HG03095 (cell line): ENCODE measurements around the gene SORBS1.
A peak's percentile ranks its signal among the peaks of the same experiment; 100 is the strongest.

Source experiments
- ATAC-seq: cut with Tn5 transposase; IDR thresholded peaks from one replicate; pipeline ENCODE4 v1.9.1; 2021; ENCODE audit warnings: moderate library complexity; ENCODE audit not compliant: unreplicated experiment

Gene SORBS1

GRCh38 chr10:95394161-95394880 is 166.8 kb downstream of the SORBS1 start:
- peak; percentile 62 for ATAC-seq

DNA sequence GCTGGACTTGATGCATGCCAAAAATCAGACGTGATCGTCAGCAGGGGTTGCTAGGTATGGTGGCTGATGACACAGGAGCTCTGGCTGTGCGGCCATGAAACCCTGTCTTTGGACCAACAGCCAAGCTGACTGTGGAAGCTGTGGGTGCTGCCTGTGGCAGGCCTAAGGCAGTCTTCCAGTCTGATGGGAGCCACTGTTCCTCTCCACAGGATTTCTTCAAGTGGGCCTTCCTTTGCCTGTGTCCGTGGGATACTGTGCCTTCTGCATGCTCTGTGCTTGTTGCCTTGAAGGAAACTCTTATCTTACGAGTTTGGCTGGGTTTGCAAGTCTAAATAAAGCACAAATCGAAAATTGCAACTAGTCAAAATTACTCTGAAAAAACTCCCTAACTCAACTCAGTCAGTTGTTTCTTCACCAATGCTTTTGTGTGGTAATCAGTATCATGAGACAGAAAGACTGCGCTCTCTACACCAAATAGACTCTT is 168.4 kb downstream of the SORBS1 start:
- ATAC-seq = peak; percentile 37

DNA sequence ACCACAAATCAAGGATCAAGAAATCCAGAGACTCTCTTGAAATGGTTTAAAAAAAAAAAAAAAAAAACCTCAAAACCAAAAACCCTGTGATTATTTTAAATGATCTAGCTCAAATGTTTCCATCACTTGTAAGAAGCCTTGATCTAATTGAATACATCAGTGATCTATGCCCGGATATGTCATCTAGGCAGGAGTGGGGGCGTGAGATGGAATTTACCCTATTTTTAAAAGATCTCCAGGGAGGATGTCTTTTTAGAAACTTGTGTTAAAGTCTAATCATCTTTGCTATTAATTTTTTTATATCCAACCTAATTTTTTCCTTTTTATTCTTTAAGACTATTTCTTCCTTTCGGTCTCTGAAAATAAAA is 169.0 kb downstream of the SORBS1 start:
- ATAC-seq = no peak

- ATAC-seq = no peak
Observed at GRCh38 chr10:95391581-95392216, 169.5 kb downstream of the SORBS1 start.

GRCh38 chr10:95391164-95391563 is 170.0 kb downstream of the SORBS1 start:
- no peak for ATAC-seq

DNA sequence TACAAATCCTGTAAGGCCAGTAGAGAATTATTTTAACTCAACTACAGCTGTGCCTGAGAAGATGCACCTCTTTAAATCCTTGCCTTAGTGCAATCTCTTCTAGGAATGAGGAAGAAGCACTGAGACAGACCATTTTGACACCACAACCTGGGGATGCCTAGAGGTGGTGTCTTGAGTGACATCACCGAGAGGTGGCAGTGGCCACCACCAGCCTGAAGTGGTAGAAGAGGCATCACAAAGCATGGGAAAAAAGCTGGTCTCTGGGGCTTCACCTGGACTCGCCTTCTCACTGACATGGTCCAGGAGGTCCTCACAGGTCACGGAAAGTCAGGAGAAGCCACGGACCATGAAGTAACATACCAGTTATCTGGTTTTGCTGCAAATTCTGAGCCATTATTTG is 171.2 kb downstream of the SORBS1 start:
- no peak for ATAC-seq

GRCh38 chr10:95389176-95389575 is 172.0 kb downstream of the SORBS1 start:
- ATAC-seq = no peak

GRCh38 chr10:95388539-95388938 is 172.6 kb downstream of the SORBS1 start:
- no peak for ATAC-seq

- ATAC-seq = no peak
Observed at GRCh38 chr10:95388109-95388471, 173.1 kb downstream of the SORBS1 start.

- ATAC-seq = no peak
Observed at GRCh38 chr10:95384011-95384704, 177.0 kb downstream of the SORBS1 start.

DNA sequence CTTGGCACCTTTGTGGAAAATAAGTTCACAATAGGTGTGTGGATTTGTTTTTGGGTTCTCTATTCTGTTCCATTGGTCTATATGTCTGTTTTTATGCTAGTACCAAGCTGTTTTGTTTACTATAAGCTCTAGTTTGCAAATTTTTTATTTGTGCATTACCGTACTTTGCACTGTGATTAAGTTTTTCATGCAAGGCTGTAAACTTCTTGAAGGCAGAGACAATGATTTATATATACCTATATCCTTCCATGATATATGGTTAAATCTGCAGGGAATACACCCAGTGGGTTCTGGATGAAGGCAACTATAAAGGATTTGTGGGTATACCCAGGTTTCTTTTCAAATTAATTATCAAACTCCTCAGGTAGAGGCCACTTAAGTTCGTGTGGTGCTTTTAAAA is 178.6 kb downstream of the SORBS1 start:
- ATAC-seq = no peak

DNA sequence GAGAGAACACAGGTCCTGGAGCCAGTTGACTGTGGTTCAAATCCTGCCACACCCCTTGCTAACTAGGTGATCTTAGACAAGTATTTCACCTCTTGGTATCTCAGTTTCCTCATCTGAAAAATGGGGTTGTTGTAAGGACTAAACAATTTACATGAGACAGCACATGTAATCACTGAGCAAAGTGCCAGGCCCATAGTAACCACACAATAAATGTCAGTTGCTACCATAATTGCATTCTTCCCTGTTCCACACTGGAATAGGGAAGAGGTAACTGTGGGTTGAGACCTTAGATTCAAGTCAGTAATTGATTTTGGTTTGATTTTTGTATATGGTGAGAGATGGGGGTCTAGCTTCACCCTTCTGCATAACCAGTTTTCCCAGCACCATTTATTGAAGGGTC is 179.0 kb downstream of the SORBS1 start:
- ATAC-seq = no peak

DNA sequence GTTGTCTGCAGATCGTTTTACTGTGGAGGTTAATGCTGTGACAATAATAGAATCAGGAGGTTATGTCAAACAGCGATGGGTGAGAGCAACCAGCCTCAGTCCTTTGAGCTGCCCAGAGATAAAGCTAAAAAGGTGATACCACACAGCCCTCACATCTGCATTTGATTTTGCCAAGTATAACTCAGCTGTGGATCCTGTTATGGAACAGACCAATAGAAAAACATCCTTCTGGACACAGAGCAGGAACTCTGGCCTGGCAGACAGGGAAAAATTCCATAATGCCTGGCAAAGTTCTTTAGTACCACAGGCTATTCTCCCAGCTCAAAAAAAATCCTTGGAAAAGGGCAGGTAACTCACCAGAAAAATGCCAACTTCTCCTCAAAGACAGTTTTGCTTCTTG is 183.2 kb downstream of the SORBS1 start:
- ATAC-seq = no peak

GRCh38 chr10:95375418-95375817 is 185.8 kb downstream of the SORBS1 start:
- ATAC-seq = no peak

DNA sequence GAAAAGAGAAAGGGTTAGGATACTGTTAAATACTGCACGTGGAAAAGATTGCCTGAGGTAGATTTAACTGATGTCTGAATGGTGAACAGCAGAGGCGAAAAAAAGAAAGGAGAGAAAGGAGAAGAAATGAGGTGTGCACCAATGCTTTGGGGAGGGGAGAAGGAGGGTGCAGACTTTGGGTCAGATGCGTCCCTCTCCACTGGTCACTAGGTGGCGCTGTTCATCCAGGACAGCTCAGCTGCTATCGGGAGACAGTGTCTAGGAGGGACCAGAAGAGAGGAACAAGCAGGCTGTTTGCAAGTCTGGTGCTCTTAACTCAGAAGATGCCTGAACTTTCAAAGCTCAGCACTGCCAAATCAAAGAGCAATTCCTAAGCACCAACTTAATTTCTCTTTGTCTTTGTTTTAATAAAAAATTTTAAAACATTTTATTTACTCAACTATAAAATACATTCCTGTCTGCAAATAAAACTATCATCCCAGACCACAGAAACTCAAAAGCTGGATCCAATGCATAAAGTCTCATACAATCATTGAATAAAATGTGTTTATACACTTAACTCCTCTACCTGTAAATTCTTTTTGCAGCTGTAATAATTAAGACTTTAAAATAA is 186.5 kb downstream of the SORBS1 start:
- ATAC-seq = peak; percentile 95

DNA sequence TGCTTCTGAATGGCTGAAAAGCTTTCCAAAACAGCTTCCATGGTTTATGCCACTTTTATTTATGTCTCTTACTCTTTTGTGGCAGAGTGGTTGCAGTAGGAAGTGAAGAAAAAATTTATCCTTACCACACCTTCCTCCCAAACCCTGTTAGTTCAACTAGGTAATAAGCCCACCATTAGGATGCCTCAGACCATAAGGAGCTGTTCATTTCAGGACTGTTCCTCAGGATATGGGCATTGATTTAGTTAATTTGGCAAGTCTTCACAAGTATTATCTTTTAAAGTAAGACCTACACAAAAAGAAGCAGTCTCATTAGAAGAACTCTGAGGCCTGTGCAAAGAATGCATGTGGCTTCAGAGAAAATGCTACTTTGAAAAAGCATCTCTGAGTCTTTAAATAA is 187.5 kb downstream of the SORBS1 start:
- ATAC-seq = no peak

GRCh38 chr10:95364342-95364741 is 196.8 kb downstream of the SORBS1 start:
- no peak for ATAC-seq

DNA sequence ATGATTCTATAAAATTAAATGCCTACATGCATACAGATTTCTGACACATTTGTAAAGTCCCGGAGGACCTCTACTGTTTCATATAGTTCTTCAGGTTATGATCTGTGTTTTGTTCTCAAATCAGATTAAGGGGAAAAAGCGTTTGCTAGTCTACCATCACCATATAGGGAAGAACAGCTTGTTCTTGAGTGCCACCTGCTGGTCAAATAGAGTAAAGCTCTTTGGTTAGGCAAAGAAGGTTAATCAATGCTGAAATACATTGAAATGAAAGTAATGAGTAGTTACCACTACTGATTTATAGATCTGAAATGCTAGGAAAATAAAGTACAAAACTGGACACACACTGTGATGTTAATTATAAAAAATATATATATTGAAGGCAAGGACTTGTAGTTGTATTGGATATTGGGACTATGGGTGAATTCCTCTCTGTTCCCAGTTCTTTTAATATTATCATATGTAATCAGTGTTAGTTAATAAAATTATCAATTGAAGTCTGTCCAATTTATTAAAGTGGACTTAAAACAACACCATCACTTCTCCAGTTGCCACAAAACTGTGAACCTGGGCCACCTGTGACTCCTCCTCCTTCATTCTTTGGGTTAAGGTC is 197.8 kb downstream of the SORBS1 start:
- peak; percentile 72 for ATAC-seq

DNA sequence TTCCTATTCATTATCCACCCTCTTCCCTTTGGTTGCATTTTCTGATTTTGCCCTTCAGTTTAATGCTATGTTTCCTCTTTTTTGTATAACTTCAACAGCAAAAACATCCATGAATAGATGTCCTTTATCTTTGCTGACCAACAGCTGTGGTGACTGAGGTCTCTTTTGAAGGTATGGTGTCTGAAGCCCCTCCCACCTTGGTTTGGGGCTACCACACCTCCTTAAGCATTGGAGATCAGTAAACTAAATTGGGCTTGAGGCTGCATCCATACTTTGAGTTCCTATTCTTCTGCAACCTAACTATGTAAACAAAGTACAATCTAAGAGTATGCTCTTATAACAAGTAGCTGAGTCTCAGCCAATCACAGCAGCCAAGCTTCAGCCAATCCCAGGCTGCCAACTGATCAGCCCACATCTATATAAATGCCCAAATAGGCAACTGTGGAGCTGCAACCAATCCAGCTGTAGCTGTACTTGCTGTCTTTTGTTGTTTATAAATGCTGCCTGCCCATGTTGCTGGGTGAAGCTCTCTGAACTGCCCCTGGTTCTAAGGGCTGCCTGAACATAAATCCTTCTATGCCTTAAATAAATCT is 201.0 kb downstream of the SORBS1 start:
- no peak for ATAC-seq

GRCh38 chr10:95359466-95359865 is 201.7 kb downstream of the SORBS1 start:
- ATAC-seq = no peak
